Measurements from ENCODE around the gene FKBP15. TPM values are rescaled to one million over a fixed set of nuclear protein-coding genes. Genes with fewer than 3 reads are reported as not detected.

FKBP15 gene
- total and polyA plus RNA-seq, 2 donors (not counting 3 experiments of a cell fraction or from before 2014, with no cell fraction given): 16.8 to 26.8 TPM

DNA sequence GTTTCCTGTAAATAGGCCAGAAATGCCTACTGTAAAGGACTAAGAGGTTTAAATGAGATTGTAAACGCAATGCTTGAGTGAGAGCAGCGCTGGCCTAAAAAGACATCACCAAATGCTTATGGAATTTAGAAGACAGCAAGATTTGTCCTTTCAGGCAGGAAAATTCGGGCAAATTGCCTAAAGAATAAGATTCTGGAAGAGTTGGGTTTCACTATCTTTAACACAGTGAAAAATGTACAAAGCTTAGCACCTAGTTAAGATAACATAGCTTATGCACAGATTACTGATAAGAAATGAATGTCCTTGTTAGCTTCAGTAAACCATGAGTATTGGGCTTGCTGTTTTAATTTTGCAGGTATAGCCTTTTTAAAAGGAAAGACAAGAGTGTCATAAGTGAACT, 4.7 kb downstream of the FKBP15 start:
- H2AFZ ChIP-seq (ENCODE audit: low read depth, low read length): no peak overlapping the region
- dilution Hi-C loops (cut with MboI; ENCODE audit: extremely low pct_ligation_motif_present, low sequenced_read_pairs): no loop called here
- no peak overlapping the region for H3K27ac ChIP-seq (ENCODE audit: insufficient read depth, low read depth, low read length)
- CTCF ChIA-PET: no interaction called here
- BruUV-seq (replicated peaks): no TSS peak
- no peaks in the 10 kb centered on the region for H4K20me1 ChIP-seq (replicated peaks; ENCODE audit: control insufficient read depth, extremely low read depth, insufficient read depth, low read length)
- peaks cover 13% of the 10 kb centered on the region for H3K4me1 ChIP-seq (ENCODE audit: control insufficient read depth, extremely low read depth, insufficient read depth, low read length)
- no peak overlapping the region for H3K4me3 ChIP-seq (replicated peaks in 1 of 3; ENCODE audit: insufficient read depth in 1 of 3, low read depth in 1 of 3, low read length in 3 of 3)
- no peak for TF ChIP-seq FOS (IDR thresholded peaks at IDR 0.05; ENCODE audit: borderline replicate concordance, insufficient read depth, low read length)
- TF ChIP-seq JUN (IDR thresholded peaks at IDR 0.05; ENCODE audit: borderline replicate concordance, insufficient read depth, insufficient read length, low read depth): no peak
- TF ChIP-seq MYC (IDR thresholded peaks at IDR 0.05; ENCODE audit: low read depth, low read length): no peak
- TF ChIP-seq POLR2AphosphoS5 (IDR thresholded peaks at IDR 0.05; ENCODE audit: insufficient read depth, low read depth, low read length): no peak
- TF ChIP-seq, protein P1, sequence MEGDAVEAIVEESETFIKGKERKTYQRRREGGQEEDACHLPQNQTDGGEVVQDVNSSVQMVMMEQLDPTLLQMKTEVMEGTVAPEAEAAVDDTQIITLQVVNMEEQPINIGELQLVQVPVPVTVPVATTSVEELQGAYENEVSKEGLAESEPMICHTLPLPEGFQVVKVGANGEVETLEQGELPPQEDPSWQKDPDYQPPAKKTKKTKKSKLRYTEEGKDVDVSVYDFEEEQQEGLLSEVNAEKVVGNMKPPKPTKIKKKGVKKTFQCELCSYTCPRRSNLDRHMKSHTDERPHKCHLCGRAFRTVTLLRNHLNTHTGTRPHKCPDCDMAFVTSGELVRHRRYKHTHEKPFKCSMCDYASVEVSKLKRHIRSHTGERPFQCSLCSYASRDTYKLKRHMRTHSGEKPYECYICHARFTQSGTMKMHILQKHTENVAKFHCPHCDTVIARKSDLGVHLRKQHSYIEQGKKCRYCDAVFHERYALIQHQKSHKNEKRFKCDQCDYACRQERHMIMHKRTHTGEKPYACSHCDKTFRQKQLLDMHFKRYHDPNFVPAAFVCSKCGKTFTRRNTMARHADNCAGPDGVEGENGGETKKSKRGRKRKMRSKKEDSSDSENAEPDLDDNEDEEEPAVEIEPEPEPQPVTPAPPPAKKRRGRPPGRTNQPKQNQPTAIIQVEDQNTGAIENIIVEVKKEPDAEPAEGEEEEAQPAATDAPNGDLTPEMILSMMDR (IDR thresholded peaks at IDR 0.05; ENCODE audit: extremely low read depth in 1 of 2, insufficient read depth in 1 of 2, low read depth in 1 of 2, low read length in 2 of 2): no peak
- no peak for TF ChIP-seq POLR2A (IDR thresholded peaks at IDR 0.05; ENCODE audit: low read depth, low read length)
- TF ChIP-seq, protein P2, sequence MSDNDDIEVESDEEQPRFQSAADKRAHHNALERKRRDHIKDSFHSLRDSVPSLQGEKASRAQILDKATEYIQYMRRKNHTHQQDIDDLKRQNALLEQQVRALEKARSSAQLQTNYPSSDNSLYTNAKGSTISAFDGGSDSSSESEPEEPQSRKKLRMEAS (IDR thresholded peaks at IDR 0.05; ENCODE audit: insufficient read depth, insufficient read length): no peak
- no peak for TF ChIP-seq GATA2 (IDR thresholded peaks at IDR 0.05; ENCODE audit: insufficient read depth, insufficient read length, low read depth, low read length)
- TF ChIP-seq EZH2 (IDR thresholded peaks at IDR 0.05; ENCODE audit: borderline replicate concordance, low read depth, low read length, severe bottlenecking): no peak
- H3K9me1 ChIP-seq (replicated peaks; ENCODE audit: control insufficient read depth, extremely low read depth, insufficient read depth, low read length): no peaks in the 10 kb centered on the region
- peaks cover 51% of the 10 kb centered on the region for H3K79me2 ChIP-seq (ENCODE audit: control insufficient read depth, insufficient read depth, low read length)
- intact Hi-C loops (cut with micrococcal nuclease): no loop called here
- H3K36me3 ChIP-seq (ENCODE audit: control insufficient read depth in 2 of 2, extremely low read depth in 1 of 2, insufficient read depth in 2 of 2, low read length in 2 of 2): no peaks in the 10 kb centered on the region
- H3K9me3 ChIP-seq (replicated peaks; ENCODE audit: control insufficient read depth, insufficient read depth, low read length): no peaks in the 10 kb centered on the region
- DNase-seq (ENCODE audit: low read depth, low spot score) (no peak), FAIRE-seq (no peak)
- POLR2A ChIA-PET: no interaction called here
- no peaks in the 10 kb centered on the region for H3K27me3 ChIP-seq (ENCODE audit: control insufficient read depth in 2 of 2, insufficient read depth in 2 of 2, low read length in 2 of 2)
- no peak overlapping the region for H3K4me2 ChIP-seq (ENCODE audit: insufficient read depth, low read length)
- H3K9ac ChIP-seq (replicated peaks; ENCODE audit: extremely low read depth, insufficient read depth, low read length): no peak overlapping the region

Measured in endothelial cell of umbilical vein (primary cell).